ENCODE results near the gene PRSS56. TPM values are rescaled to one million over a fixed set of nuclear protein-coding genes. Genes with fewer than 3 reads are reported as not detected.

Gene PRSS56
- total RNA-seq, 1 donor from 2014 or later, result not detected

DNA sequence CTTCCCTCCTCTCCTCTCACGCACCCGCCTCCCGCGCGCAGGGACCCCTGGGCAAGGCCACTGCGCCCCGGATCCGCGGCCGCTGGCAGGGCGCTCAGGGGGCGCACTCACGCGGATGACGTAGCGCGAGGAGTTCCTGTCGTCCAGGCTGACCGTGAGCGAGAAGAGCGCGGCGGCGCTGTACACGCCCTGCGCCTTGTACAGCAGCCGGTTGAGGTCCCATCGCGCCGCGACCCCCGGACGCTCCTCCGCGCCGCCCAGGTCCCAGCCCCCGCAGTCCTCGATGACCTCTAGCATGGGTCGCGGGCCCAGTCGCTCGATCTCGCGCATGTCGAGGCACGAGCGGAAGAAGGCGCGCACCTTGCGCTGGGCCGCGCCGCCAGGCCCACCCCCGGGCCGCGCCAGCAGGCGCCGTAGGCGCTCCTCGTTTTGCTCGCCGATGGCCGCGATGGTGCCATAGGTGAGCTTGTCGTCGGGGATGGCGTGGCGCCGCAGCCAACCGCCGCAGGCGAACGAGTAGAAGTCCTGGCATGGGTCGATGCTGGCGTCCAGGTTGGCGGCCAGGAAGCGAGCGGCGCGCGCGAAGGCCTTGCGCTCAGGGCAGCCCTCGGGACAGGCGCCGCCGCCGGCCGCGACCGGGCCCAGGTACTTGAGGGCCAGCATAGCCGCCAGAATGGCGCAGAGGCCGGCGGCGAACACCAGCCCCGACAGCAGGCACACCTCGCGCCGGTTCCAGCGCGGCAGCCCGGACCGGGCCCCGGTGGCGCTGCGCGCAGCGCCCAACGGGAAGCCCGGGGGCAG lies 34.2 kb upstream of the PRSS56 start:
- DNase-seq, result peak; percentile 43
- peaks cover 82% of the 10 kb centered on the region for H3K27me3 ChIP-seq (ENCODE audit: low read depth)

DNA sequence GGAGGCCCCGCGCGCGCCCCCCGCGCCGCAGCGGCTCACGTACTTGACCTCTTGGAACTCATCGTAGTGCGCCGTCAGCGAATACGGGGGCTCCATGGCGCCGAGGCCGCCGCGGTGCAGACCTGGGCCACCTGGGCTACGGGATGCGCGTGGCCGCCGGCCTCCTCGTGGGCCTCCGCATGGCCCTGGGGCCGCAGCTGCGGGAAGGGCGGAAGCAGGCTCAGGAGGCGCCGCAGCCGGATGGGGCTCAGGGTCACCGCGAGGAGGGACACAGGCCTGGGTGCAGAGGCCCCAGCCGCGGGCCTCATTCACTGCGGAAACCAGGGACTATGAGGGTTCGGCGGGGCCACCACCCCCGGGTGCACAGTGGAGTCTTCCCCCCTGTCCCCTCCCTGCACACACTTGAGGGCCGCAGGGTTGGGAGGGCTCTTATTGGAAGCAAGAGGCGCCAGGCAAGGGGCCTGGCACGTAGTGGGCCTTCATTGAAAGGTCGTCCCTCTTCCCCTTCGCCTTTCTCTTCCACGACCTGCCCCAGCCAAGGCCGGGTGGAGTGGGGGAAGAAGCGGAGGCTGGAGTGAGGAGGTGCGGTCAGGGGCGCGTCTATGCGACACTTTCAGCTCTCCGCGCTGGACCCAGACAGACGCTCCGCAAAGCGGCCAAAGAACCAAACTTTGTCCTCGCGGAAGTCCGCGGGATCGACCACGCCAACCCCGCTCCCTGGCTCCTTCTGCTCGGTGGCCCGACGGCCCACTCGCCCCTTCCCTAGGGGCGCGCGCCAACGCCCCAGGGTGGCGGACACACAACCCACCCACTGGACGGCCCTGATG lies 33.4 kb upstream of the PRSS56 start:
- TF ChIP-seq, protein P1, sequence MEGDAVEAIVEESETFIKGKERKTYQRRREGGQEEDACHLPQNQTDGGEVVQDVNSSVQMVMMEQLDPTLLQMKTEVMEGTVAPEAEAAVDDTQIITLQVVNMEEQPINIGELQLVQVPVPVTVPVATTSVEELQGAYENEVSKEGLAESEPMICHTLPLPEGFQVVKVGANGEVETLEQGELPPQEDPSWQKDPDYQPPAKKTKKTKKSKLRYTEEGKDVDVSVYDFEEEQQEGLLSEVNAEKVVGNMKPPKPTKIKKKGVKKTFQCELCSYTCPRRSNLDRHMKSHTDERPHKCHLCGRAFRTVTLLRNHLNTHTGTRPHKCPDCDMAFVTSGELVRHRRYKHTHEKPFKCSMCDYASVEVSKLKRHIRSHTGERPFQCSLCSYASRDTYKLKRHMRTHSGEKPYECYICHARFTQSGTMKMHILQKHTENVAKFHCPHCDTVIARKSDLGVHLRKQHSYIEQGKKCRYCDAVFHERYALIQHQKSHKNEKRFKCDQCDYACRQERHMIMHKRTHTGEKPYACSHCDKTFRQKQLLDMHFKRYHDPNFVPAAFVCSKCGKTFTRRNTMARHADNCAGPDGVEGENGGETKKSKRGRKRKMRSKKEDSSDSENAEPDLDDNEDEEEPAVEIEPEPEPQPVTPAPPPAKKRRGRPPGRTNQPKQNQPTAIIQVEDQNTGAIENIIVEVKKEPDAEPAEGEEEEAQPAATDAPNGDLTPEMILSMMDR (IDR thresholded peaks at IDR 0.05), result no peak

More for the DNA sequence above, 34.2 kb upstream of the PRSS56 start:
- intact Hi-C loops (cut with DNase I), result no loop called here
- H3K36me3 ChIP-seq, result no peaks in the 10 kb centered on the region
- no peak overlapping the region for H3K27ac ChIP-seq
- no peaks in the 10 kb centered on the region for H3K9me3 ChIP-seq
- H3K4me1 ChIP-seq, result peaks cover 8% of the 10 kb centered on the region
- ATAC-seq, result no peak
- no peak overlapping the region for H3K4me3 ChIP-seq
- TF ChIP-seq, protein P1 (IDR thresholded peaks at IDR 0.05), result no peak

DNA sequence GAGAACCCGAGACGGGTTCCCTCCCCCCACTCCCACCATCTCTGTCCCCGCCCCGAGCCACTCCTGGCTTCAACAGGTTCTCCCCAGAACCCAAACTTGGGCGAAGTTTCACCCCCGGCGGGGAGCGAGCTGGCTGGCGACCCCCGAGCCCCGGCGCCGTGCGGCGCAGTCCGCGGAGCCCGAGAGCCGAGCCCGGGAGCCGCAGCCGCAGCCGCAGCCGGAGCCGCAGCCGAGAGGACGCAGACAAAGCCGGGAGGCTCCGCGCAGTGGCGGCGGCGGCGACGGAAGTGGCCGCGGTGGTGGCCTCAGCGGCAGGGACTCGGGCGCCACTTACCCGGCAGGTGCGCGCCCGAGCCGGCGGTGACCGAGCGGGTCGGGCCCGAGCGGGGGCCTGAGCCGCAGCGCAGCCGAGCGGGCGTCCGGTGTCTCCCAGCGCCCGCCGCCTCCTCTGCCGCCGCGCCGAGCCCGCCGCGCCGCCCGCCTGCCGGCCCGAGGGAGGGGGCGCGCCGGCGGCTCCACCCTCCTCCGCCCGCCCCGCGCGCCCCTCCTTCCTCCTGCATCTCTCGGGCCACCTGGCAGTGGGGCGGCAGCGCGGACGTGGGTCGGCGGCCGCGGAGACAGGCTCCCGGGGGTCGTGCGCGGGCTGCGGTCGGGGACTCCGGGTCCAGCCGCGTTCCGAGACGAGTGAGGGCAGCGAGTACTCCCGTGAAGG lies 32.6 kb upstream of the PRSS56 start, which contains the start of gene ECEL1:
ECEL1 (minus strand) TSS at position 450 of the 712 bp plus-strand sequence. CDS start 1,181 bp downstream, outside the sequence.
- DNase-seq, result no peak
- intact Hi-C loops (cut with DNase I), result no loop called here
- TF ChIP-seq, protein P1 (IDR thresholded peaks at IDR 0.05), result no peak
- no peaks in the 10 kb centered on the region for H3K36me3 ChIP-seq
- ATAC-seq, result no peak
- H3K4me3 ChIP-seq, result peak within 1 kb of the TSS; percentile 11
- peaks cover 75% of the 10 kb centered on the region for H3K27me3 ChIP-seq (ENCODE audit: low read depth)
- H3K27ac ChIP-seq, result no peak within 1 kb of the TSS
- H3K9me3 ChIP-seq, result no peaks in the 10 kb centered on the region
- H3K4me1 ChIP-seq, result peaks cover 8% of the 10 kb centered on the region

More for the DNA sequence above, 33.4 kb upstream of the PRSS56 start:
- DNase-seq, result peak; percentile 42
- Histone ChIP-seq H3K4me3 (peak overlapping the region; percentile 11), H3K27me3 (ENCODE audit: low read depth) (peaks cover 82% of the 10 kb centered on the region), H3K9me3 (no peaks in the 10 kb centered on the region), H3K36me3 (no peaks in the 10 kb centered on the region), H3K4me1 (peaks cover 8% of the 10 kb centered on the region), H3K27ac (no peak overlapping the region)
- intact Hi-C loops (cut with DNase I), result no loop called here
- no peak for ATAC-seq

DNA sequence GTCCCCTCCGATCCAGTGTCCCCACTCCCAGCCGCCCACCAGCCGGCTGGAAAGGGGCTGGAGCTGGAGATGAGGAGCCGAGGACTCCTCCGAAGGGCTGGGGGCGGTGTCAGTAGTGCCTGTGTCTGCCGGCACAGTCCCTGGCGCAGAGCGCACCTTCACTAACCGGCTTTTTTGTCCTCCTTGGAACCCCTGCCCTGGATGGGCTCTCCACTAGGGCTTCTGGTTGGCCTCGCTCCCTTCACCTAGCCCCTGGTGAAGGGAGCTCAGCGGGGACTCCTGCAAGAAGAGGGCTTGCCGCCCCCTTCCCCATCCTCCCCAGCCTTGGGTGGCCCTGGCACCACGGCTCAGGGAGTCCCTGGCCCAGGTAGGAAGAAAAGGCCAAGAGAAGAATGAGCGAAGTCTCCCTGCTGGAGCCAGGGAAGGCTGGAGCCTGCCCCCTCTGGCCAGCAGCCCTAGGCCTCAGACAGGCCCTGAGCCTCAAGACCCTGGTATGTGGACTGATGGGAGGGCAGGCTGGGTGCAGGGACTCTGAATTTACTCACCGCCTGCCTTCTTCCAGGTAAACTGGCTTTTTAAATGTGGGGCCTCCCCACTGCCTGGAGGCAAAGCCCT lies 32.0 kb upstream of the PRSS56 start:
- TF ChIP-seq, protein P1 (IDR thresholded peaks at IDR 0.05), result no peak
- Histone ChIP-seq H3K27me3 (ENCODE audit: low read depth) (peaks cover 69% of the 10 kb centered on the region), H3K36me3 (no peaks in the 10 kb centered on the region), H3K27ac (no peak overlapping the region), H3K4me1 (peaks cover 8% of the 10 kb centered on the region), H3K4me3 (no peak overlapping the region), H3K9me3 (no peaks in the 10 kb centered on the region)
- intact Hi-C loops (cut with DNase I), result no loop called here
- peak; percentile 34 for DNase-seq
- ATAC-seq, result no peak
